DMS 273 (cell line): ENCODE results near the gene TUBA3E.
A peak's percentile ranks its signal among the peaks of the same experiment; 100 is the strongest.
"Not testable (repeated sequence)": the region's sequence is repeated elsewhere in the genome, so short reads cannot be mapped to it uniquely, and the experiment has no call there.

Experiments used
- DNase-seq: peaks from one replicate; lab custom pipeline; 2025; ENCODE audit not compliant: unreplicated experiment; lab: John Stamatoyannopoulos, UW

TUBA3E gene

GRCh38 chr2:130192451-130192850 lies 5.8 kb downstream of the TUBA3E start:
- DNase-seq: not testable (repeated sequence)

- not testable (repeated sequence) for DNase-seq
Measured at GRCh38 chr2:130191319-130191718, 6.9 kb downstream of the TUBA3E start.

DNA sequence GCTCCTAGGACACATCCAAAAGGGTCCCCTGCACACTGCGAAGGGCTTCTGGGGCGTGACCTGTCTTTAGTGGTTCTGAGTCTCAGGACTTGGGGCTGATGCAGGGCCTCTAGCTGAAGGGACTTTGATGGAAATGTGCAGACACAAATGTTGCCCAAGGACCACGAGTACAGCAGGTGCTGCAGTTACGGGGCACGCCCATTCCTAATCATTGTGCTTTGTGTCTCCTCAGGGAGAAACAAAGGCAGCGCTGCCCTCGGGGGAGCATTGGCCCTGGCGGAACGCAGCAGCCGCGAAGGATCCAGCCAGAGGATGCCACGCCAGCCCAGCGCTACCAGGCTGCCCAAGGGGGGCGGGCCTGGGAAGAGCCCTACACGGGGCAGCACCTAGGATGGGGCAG lies 8.0 kb downstream of the TUBA3E start:
- DNase-seq: no peak

DNA sequence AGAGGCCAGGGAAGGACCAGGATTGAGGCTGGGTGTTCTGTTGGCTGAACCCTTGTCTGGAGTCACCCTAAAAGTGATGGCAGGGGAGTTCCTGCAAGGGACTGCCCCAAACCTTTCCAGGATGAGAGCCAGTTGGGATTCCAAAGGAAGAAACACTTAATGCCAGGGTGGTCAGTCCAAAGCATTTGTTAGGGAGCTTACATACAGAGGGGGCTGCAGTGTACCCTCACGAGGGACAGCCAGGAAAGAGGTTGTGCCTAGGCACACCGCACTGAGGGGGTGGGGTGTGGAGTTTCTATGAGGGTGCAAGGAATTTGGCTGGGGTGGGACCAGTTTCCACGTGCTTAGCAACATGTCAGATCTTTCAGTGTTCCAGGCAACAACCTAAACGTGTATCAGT lies 9.3 kb downstream of the TUBA3E start:
- not testable (repeated sequence) for DNase-seq

DNA sequence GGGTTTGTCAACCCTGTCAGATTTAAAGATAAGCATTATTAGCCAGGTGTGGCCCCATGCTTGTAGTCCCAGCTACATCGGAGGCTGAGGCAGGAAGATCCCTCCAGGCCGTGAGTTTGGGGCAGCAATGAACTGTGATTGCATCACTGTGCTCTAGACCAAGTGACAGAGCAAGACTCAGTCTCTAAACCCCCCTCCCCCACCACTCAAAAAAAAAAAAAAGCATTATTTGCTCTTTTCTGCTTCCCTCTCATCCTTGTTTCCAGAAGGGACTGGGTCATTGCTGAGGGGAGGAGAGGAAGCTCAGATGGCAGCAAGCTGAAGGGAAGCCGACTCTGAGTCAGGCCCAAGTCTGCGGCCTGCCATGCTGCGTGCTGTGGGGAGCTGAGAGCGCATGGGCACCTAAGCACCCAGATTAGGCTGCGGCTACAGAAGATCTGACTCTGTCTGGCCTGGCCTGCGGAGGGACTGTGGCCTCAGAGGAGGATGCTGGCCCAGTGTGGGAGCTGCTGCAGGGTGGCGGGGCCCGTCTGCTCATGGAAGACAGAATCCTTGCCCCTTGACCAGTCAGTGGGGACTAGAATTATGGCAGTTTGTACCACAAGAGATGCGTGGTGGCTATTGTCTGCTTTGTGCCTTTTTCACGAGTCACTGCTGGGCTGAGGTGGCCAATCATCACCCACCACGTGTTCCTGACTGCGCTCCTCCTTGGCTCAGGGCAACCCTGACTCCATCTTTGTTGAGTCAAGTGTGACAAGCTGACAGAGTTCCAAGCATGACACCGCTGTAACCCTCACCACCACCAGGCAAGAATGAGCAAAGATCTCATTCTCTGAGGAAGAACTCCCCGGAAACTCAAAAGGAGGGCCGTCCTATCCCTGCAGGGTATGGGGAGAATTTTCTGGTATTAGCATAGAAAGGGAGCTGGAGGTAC lies 10.1 kb downstream of the TUBA3E start:
- not testable (repeated sequence) for DNase-seq

DNA sequence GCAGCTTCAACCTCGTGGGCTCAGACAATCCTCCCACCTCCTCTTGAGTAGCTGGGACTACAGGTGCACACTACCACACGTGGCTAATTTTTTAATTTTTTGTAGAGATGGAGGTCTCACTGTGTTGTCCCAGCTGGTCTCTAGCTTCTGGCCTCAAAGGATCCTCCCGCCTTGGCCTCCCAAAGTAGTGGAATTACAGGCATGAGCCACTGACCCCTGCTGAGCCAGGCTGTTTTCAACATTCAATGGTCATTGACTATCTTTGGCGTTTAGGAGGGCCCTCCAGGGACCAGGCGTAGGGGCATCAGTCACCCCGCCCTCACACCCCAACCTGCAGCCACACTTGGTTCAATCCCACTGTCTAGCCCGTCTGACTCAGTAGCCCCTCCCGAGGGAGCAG lies 11.0 kb downstream of the TUBA3E start:
- DNase-seq: no peak

DNA sequence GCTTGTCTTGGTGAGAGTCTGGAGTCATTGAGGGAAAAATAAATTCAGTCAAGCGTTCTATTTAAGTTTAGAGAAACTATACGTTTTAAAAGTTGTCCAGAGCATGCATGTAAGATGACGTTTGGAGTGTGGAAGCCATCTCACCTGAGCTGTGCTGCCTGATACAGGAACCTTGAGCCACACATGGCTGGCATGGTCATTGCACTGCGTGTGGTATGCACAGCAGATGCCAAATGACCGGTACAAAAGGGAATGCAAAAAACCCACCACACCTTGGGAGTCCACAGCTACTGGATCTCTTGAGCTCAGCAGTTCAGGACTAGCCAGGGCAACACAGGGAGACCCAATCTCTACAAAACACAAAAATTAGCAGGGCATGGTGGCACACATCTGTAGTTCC lies 11.8 kb downstream of the TUBA3E start:
- DNase-seq: no peak

GRCh38 chr2:130185896-130186295 lies 12.3 kb downstream of the TUBA3E start:
- DNase-seq: peak; percentile 21

DNA sequence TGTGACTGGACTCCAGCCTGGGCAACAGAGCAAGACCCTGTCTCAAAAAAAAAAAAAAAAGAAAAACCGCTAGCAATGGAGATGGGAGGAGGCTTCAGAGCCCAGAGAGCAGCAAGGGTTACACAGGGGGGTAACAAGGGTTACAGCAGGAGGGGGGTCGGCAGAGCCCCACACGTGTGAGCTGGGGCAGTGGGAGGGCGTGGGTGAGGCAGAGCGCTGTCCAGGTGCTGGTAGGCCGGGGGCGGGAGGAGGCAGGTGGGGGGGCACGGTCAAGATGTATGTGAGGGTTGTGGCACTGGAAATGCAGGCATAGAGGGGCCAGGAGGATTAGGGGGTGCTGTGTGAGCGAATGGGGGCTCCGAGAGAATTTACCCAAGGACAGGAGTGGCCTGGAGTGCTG lies 12.8 kb downstream of the TUBA3E start:
- no peak for DNase-seq

GRCh38 chr2:130183512-130184373 lies 14.5 kb downstream of the TUBA3E start:
- peak; percentile 47 for DNase-seq

GRCh38 chr2:130182826-130183511 lies 15.3 kb downstream of the TUBA3E start:
- peak; percentile 47 for DNase-seq

GRCh38 chr2:130181880-130182682 lies 16.2 kb downstream of the TUBA3E start, which contains the start of gene MZT2B:
Gene MZT2B (plus strand): TSS chr2:130182262. CDS start chr2:130182283, 21 bp downstream.
- peak; percentile 96 for DNase-seq

DNA sequence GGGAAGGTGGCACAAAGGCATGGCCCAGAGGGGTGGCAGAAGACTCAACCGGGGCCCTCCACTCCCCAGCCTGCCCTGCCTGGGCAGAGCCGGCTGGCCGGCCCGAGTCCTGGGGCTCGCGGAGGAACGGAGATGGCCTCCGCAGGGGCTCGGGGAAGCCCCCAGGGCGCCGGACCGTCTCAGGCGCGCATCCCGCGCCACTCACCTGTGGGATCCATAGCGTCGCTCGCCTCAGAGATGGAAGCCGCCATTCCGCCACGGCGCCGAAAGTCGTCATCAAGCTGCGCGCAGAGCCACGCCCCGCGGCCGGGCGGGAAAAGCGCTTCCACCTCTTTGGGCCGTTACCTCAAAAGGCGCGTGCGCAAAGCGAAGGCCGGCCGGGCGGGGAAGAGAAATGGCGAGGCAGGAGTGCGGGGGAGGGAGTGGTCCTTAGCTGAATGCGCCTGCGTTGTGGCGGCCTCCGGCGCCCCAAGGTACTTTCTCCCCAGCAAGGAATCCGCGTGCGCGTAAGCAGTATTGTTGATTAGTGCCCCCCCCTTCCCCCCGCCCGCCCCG lies 16.8 kb downstream of the TUBA3E start, which contains the start of gene SMPD4:
Gene SMPD4 (minus strand): TSS at position 278 of the 555 bp plus-strand sequence. CDS start 5,010 bp downstream, outside the sequence.
- DNase-seq: peak; percentile 98

GRCh38 chr2:130180404-130181324 lies 17.6 kb downstream of the TUBA3E start:
- DNase-seq: peak; percentile 35

- not testable (repeated sequence) for DNase-seq
Measured at GRCh38 chr2:130174866-130175265, 23.4 kb downstream of the TUBA3E start.

GRCh38 chr2:130169896-130170295 lies 28.3 kb downstream of the TUBA3E start:
- no peak for DNase-seq

DNA sequence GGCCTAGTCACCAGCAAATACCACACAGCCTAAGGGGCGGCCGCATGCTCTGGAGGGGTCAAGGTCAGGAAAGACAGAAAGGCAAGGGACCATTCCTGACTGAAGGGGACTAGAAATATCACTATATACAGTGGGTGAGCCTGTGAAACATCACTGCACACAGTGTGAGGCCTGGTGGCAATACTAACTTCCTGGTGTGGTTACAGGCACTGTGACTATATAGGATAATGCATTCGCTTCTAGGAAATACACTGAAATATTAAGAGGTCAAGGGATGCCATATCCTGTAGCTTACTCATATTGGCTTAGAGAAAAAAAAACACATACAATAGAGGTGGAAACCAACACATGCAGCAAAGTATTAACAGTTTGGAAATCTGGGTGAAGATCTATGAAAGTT lies 29.1 kb downstream of the TUBA3E start:
- not testable (repeated sequence) for DNase-seq

GRCh38 chr2:130166611-130167010 lies 31.6 kb downstream of the TUBA3E start:
- DNase-seq: not testable (repeated sequence)
